ENCODE results near the gene DCBLD2. TPM values are rescaled to one million over a fixed set of nuclear protein-coding genes. Genes with fewer than 3 reads are reported as not detected.

Gene DCBLD2
- total and polyA plus RNA-seq, 2 of the 13 experiments (the other 11 are each of a cell fraction or from before 2014, with no cell fraction given), result 43.8 to 56.9 TPM

- no peak for TF ChIP-seq ZHX2 (IDR thresholded peaks at IDR 0.05; ENCODE audit: low read depth)
- TF ChIP-seq ZHX2 (CRISPR knock-in tag; IDR thresholded peaks at IDR 0.05; ENCODE audit: borderline replicate concordance), result no peak
- no peak for TF ChIP-seq HNRNPK (IDR thresholded peaks at IDR 0.05; ENCODE audit: low read depth, low read length, poor library complexity, severe bottlenecking)
- TF ChIP-seq ZBTB3 (CRISPR knock-in tag; IDR thresholded peaks at IDR 0.05; ENCODE audit: borderline replicate concordance, low read depth), result no peak
- TF ChIP-seq CHCHD3 (CRISPR knock-in tag; IDR thresholded peaks at IDR 0.05), result no peak
Measured at GRCh38 chr3:98894791-98895576, 6.5 kb downstream of the DCBLD2 start (continued).

- TF ChIP-seq KMT2A (CRISPR knock-in tag; IDR thresholded peaks at IDR 0.05) (no peak), MIER2 (CRISPR knock-in tag; IDR thresholded peaks at IDR 0.05) (no peak), ZNF143 (CRISPR knock-in tag; IDR thresholded peaks at IDR 0.05) (no peak), ETV6 (CRISPR knock-in tag; conservative IDR thresholded peaks at IDR 0.05) (no peak), SMAD9 (CRISPR knock-in tag; IDR thresholded peaks at IDR 0.05) (no peak)
- ChIA-PET POLR2A (interaction anchor here (0.8 to 1.9 kb wide), 3 partner anchors 8 to 76 kb away, joined by 3 to 8 read pairs (median 3); partner anchors contain the start of gene DCBLD2), CTCF (ENCODE audit: low intra/inter-chr PET ratio, low total read pairs) (no interaction called here)
- Histone ChIP-seq H3K27ac (ENCODE audit: extremely low read length, insufficient read depth, low read length) (no peak overlapping the region), H4K20me1 (ENCODE audit: insufficient read depth, low read length) (no peaks in the 10 kb centered on the region), H3K36me3 (replicated peaks in 1 of 2; ENCODE audit: control insufficient read depth in 1 of 2, insufficient read depth in 2 of 2, low read length in 2 of 2) (no peaks in the 10 kb centered on the region; a peak in 1 of 5 replicates), H3K9ac (ENCODE audit: insufficient read depth, low read depth, low read length) (no peak overlapping the region), H3K4me2 (ENCODE audit: low read depth, low read length) (no peak overlapping the region), H2AFZ (ENCODE audit: low read length) (no peak overlapping the region), H3K4me3 (replicated peaks in 1 of 3; ENCODE audit: insufficient read depth in 1 of 3, low read depth in 2 of 3, low read length in 3 of 3) (no peak overlapping the region), H3K27me3 (ENCODE audit: control insufficient read depth in 1 of 2, insufficient read depth in 2 of 2, low read length in 2 of 2) (no peaks in the 10 kb centered on the region), H3K9me3 (ENCODE audit: low read length) (no peaks in the 10 kb centered on the region), H3K79me2 (ENCODE audit: insufficient read depth, low read length) (peaks cover 70% of the 10 kb centered on the region), H3K4me1 (ENCODE audit: insufficient read depth, low read length) (peaks cover 55% of the 10 kb centered on the region)
- DNase-seq (ENCODE audit: low spot score) (no peak), FAIRE-seq (no peak), ATAC-seq (no peak; the same call in 2 of the 3 replicates)
- in situ Hi-C loops (cut with HindIII; ENCODE audit: extremely low pct_ligation_motif_present, low pct_unique_long_range_greater_than_20kb) (loop anchor here (10.0 kb wide), 1 partner anchor 101 kb away; no protein-coding TSS in a partner anchor), intact Hi-C loops (cut with micrococcal nuclease; ENCODE audit: unreplicated experiment) (no loop called here)
- WGBS (ENCODE audit: low lambda C conversion rate), result 62% methylated on average over 3 of the region's 3 CpGs
- no TSS peak for BruUV-seq (replicated peaks)
Measured at GRCh38 chr3:98893740-98894139, 7.8 kb downstream of the DCBLD2 start.

All from HepG2 (cell line).